Trophoblast cell (in vitro differentiated cells and primary cell): ENCODE results near the gene RASSF5.

Source experiments
- DNase-seq, 2 donors: peaks; one replicate each; pipeline ENCODE4 v3.0.0-alpha.2; 2016
- H2AFZ ChIP-seq: 2 replicates; pipeline ENCODE4 v1.6.1; 2013; ENCODE audit warnings: low read length, moderate library complexity, mild to moderate bottlenecking; ENCODE audit not compliant: insufficient read depth, poor library complexity
- H2AK5ac ChIP-seq: 2 replicates; pipeline ENCODE4 v1.6.1; 2013; ENCODE audit warnings: mild to moderate bottlenecking, low read length
- H2BK120ac ChIP-seq: 2 replicates; pipeline ENCODE4 v1.6.1; 2013; ENCODE audit warnings: low read length, mild to moderate bottlenecking, moderate library complexity; ENCODE audit not compliant: insufficient read depth, poor library complexity
- H2BK12ac ChIP-seq: 2 replicates; pipeline ENCODE4 v1.6.1; 2013; ENCODE audit warnings: mild to moderate bottlenecking, low read length, moderate library complexity
- H2BK5ac ChIP-seq: 2 replicates; pipeline ENCODE4 v1.6.1; 2013; ENCODE audit warnings: low read length, low read depth, moderate library complexity, mild to moderate bottlenecking; ENCODE audit not compliant: poor library complexity
- H3K14ac ChIP-seq: 2 replicates; pipeline ENCODE4 v1.6.1; 2013; ENCODE audit warnings: mild to moderate bottlenecking, low read length
- H3K18ac ChIP-seq: 2 replicates; pipeline ENCODE4 v1.6.1; 2013; ENCODE audit warnings: mild to moderate bottlenecking, low read length
- H3K23ac ChIP-seq: 2 replicates; pipeline ENCODE4 v1.6.1; 2013; ENCODE audit warnings: low read length
- H3K27ac ChIP-seq: 2 replicates; pipeline ENCODE4 v1.5.1; 2013; ENCODE audit warnings: low read depth, mild to moderate bottlenecking, inconsistent platforms, low read length, moderate library complexity
- H3K27me3 ChIP-seq: 2 replicates; pipeline ENCODE4 v1.6.1; 2013; ENCODE audit warnings: inconsistent platforms, mild to moderate bottlenecking, low read length, moderate library complexity; ENCODE audit not compliant: insufficient read depth
- H3K36me3 ChIP-seq, 2 experiments: 1 replicate in 1 of 2; 2 replicates in 1 of 2; pipeline ENCODE4 v1.6.1; 2013; ENCODE audit warnings: low read length in 2 of 2, mild to moderate bottlenecking in 2 of 2, moderate library complexity in 1 of 2; ENCODE audit not compliant: insufficient read depth in 2 of 2, control insufficient read depth in 1 of 2
- H3K4ac ChIP-seq: 2 replicates; pipeline ENCODE4 v1.6.1; 2013; ENCODE audit warnings: low read depth, mild to moderate bottlenecking, low read length, moderate library complexity
- H3K4me1 ChIP-seq, 2 experiments: 1 replicate in 1 of 2; 2 replicates in 1 of 2; pipeline ENCODE4 v1.6.1; 2013; ENCODE audit warnings: low read length in 2 of 2, mild to moderate bottlenecking in 2 of 2, moderate library complexity in 1 of 2; ENCODE audit not compliant: insufficient read depth in 2 of 2, control insufficient read depth in 1 of 2
- H3K4me2 ChIP-seq: 2 replicates; pipeline ENCODE4 v1.6.1; 2013; ENCODE audit warnings: inconsistent platforms, mild to moderate bottlenecking, low read length, moderate library complexity
- H3K4me3 ChIP-seq: 2 replicates; pipeline ENCODE4 v1.5.1; 2013; ENCODE audit warnings: mild to moderate bottlenecking, low read depth, low read length, inconsistent platforms
- H3K79me1 ChIP-seq: one replicate; pipeline ENCODE4 v1.6.1; 2013; ENCODE audit warnings: low read length
- H3K79me2 ChIP-seq: 2 replicates; pipeline ENCODE4 v1.6.1; 2013; ENCODE audit warnings: low read length, mild to moderate bottlenecking; ENCODE audit not compliant: control insufficient read depth, insufficient read depth, poor library complexity
- H3K9ac ChIP-seq: 2 replicates; pipeline ENCODE4 v1.6.1; 2013; ENCODE audit warnings: mild to moderate bottlenecking, low read length
- H3K9me3 ChIP-seq: 2 replicates; pipeline ENCODE4 v1.6.1; 2013; ENCODE audit warnings: low read depth, mild to moderate bottlenecking, control low read depth, inconsistent platforms, low read length; ENCODE audit not compliant: insufficient read depth
- H4K12ac ChIP-seq: 2 replicates; pipeline ENCODE4 v1.6.1; 2013; ENCODE audit warnings: low read depth, mild to moderate bottlenecking, low read length, moderate library complexity
- H4K8ac ChIP-seq: 2 replicates; pipeline ENCODE4 v1.6.1; 2013; ENCODE audit warnings: low read depth, mild to moderate bottlenecking, low read length, moderate library complexity
- H4K91ac ChIP-seq: one replicate; pipeline ENCODE4 v1.6.1; 2013; ENCODE audit warnings: low read depth, mild to moderate bottlenecking, low read length, moderate library complexity
- WGBS: extraction: QIAGEN DNeasy Blood & Tissue Kit; methylation state at CpG from one replicate; pipeline ENCODE4 v1.1.7; 2013; ENCODE audit warnings: missing lambda C conversion rate; ENCODE audit not compliant: insufficient read length, insufficient coverage; ENCODE audit errors: extremely low coverage; 5-methylcytosine and 5-hydroxymethylcytosine counted together

Gene RASSF5

GRCh38 chr1:206591696-206592095 lies 84.4 kb downstream of the RASSF5 start:
- Histone ChIP-seq H3K27me3 (no peaks in the 10 kb centered on the region), H3K36me3 (peaks cover 13 to 23% of the 10 kb centered on the region in 2 experiments), H3K79me1 (no peaks in the 10 kb centered on the region), H3K9ac (no peak overlapping the region), H4K8ac (no peak overlapping the region), H2BK12ac (no peak overlapping the region), H3K14ac (no peak overlapping the region), H3K18ac (no peak overlapping the region), H3K4me1 (no peaks in the 10 kb centered on the region), H4K12ac (no peak overlapping the region), H3K27ac (no peak overlapping the region), H2AK5ac (no peak overlapping the region), H3K4me3 (no peak overlapping the region), H2AFZ (no peak overlapping the region), H3K23ac (no peak overlapping the region), H3K79me2 (no peaks in the 10 kb centered on the region), H2BK120ac (no peak overlapping the region), H2BK5ac (no peak overlapping the region), H3K9me3 (peaks cover 2% of the 10 kb centered on the region), H3K4me2 (no peak overlapping the region), H3K4ac (no peak overlapping the region), H4K91ac (no peak overlapping the region)
- WGBS, result no CpG with 5 or more reads among the region's 9 CpGs
- no peak for DNase-seq

DNA sequence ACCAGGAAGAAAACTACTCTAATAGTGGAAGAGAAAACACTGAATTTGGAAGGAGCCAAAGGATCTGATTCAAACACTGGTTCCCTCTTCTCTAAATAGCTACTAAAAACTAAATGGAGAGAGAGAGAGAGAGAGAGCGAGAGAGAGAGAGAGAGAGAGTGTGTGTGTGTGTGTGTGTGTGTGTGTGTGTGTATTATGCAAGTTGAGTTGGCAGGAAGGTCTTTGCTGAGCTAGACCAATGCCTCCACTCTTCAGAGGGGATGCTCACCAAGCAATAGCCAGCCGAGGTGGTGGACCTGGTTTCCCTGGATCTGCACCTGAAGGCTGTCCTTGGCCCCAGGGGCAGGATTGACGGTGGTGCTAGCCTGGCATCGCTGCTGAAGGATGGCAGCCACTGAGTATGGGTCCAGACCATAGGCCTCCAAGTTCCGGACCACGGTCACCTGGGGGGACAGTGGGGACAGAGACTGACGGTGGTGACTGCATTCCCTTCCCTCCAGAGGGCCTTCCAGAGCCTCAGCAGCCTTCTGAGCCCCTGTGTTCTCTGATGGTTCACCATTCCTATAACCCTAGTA lies 86.1 kb downstream of the RASSF5 start:
- Histone ChIP-seq H3K27me3 (no peaks in the 10 kb centered on the region), H3K36me3 (peaks cover 15 to 23% of the 10 kb centered on the region in 2 experiments), H3K4ac (no peak overlapping the region), H2AK5ac (no peak overlapping the region), H3K14ac (no peak overlapping the region), H3K9ac (no peak overlapping the region), H4K91ac (no peak overlapping the region), H2BK12ac (no peak overlapping the region), H4K12ac (no peak overlapping the region), H3K27ac (no peak overlapping the region), H3K23ac (no peak overlapping the region), H2AFZ (no peak overlapping the region), H2BK120ac (no peak overlapping the region), H3K79me2 (no peaks in the 10 kb centered on the region), H4K8ac (no peak overlapping the region), H3K18ac (no peak overlapping the region), H3K79me1 (no peaks in the 10 kb centered on the region), H3K4me2 (no peak overlapping the region), H3K9me3 (peaks cover 2% of the 10 kb centered on the region), H3K4me3 (no peak overlapping the region), H3K4me1 (no peaks in the 10 kb centered on the region), H2BK5ac (no peak overlapping the region)
- WGBS, result no CpG with 5 or more reads among the region's 7 CpGs
- no peak for DNase-seq

- no peak overlapping the region for H3K14ac ChIP-seq
- no peak overlapping the region for H3K4me3 ChIP-seq
- H3K79me1 ChIP-seq, result no peaks in the 10 kb centered on the region
- H3K36me3 ChIP-seq, result peaks cover 27 to 42% of the 10 kb centered on the region in 2 experiments
- no peak overlapping the region for H2AFZ ChIP-seq
- no peak overlapping the region for H3K4me2 ChIP-seq
- no peak for DNase-seq
- no peak overlapping the region for H2BK12ac ChIP-seq
- H3K79me2 ChIP-seq, result no peaks in the 10 kb centered on the region
- peaks cover 2% of the 10 kb centered on the region for H3K9me3 ChIP-seq
- H3K27ac ChIP-seq, result no peak overlapping the region
- WGBS, result no CpG with 5 or more reads among the region's 7 CpGs
- H4K8ac ChIP-seq, result no peak overlapping the region
- no peak overlapping the region for H3K18ac ChIP-seq
- no peak overlapping the region for H3K4ac ChIP-seq
- no peak overlapping the region for H4K12ac ChIP-seq
- H2BK5ac ChIP-seq, result no peak overlapping the region
- H2BK120ac ChIP-seq, result no peak overlapping the region
- no peak overlapping the region for H4K91ac ChIP-seq
- H3K9ac ChIP-seq, result no peak overlapping the region
- no peaks in the 10 kb centered on the region for H3K27me3 ChIP-seq
- H3K23ac ChIP-seq, result no peak overlapping the region
- no peaks in the 10 kb centered on the region for H3K4me1 ChIP-seq
- H2AK5ac ChIP-seq, result no peak overlapping the region
Observed at GRCh38 chr1:206595581-206596318, 88.4 kb downstream of the RASSF5 start.

DNA sequence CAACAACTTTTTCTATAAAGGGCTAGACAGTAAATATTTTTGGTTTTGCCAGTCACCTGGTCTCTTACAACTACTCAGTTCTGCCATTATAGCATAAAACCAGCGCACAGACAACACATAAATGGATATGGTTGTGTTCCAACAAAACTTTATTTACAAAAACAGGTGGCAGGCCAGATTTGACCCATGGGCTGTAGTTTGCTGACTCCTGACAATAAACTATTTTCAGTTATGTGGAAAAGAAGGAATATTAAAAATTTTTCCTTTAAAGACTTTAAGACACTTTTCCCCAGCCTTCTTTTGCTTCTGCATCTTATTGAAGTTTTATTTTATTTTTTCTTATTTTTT lies 89.0 kb downstream of the RASSF5 start:
- no peak overlapping the region for H3K4me3 ChIP-seq
- no peak overlapping the region for H3K4me2 ChIP-seq
- H2BK120ac ChIP-seq, result no peak overlapping the region
- no peaks in the 10 kb centered on the region for H3K79me1 ChIP-seq
- no peak overlapping the region for H3K27ac ChIP-seq
- H3K79me2 ChIP-seq, result no peaks in the 10 kb centered on the region
- H3K23ac ChIP-seq, result no peak overlapping the region
- H2BK12ac ChIP-seq, result no peak overlapping the region
- no peak overlapping the region for H4K12ac ChIP-seq
- peaks cover 27 to 42% of the 10 kb centered on the region in 2 experiments for H3K36me3 ChIP-seq
- H3K18ac ChIP-seq, result no peak overlapping the region
- H2AFZ ChIP-seq, result no peak overlapping the region
- H3K9me3 ChIP-seq, result peaks cover 2% of the 10 kb centered on the region
- no peaks in the 10 kb centered on the region for H3K4me1 ChIP-seq
- DNase-seq, result no peak
- no peaks in the 10 kb centered on the region for H3K27me3 ChIP-seq
- no peak overlapping the region for H3K9ac ChIP-seq
- no peak overlapping the region for H4K8ac ChIP-seq
- no CpG with 5 or more reads among the region's 1 CpG for WGBS
- H3K4ac ChIP-seq, result no peak overlapping the region
- H2BK5ac ChIP-seq, result no peak overlapping the region
- H3K14ac ChIP-seq, result no peak overlapping the region
- H4K91ac ChIP-seq, result no peak overlapping the region
- no peak overlapping the region for H2AK5ac ChIP-seq
